HG03135 (cell line): ENCODE measurements around the gene CC2D1A.

Source experiments
- ATAC-seq: cut with Tn5 transposase; IDR thresholded peaks from one replicate; pipeline ENCODE4 v1.9.1; 2021; ENCODE audit warnings: mild to moderate bottlenecking, moderate library complexity; ENCODE audit not compliant: unreplicated experiment

Gene CC2D1A

DNA sequence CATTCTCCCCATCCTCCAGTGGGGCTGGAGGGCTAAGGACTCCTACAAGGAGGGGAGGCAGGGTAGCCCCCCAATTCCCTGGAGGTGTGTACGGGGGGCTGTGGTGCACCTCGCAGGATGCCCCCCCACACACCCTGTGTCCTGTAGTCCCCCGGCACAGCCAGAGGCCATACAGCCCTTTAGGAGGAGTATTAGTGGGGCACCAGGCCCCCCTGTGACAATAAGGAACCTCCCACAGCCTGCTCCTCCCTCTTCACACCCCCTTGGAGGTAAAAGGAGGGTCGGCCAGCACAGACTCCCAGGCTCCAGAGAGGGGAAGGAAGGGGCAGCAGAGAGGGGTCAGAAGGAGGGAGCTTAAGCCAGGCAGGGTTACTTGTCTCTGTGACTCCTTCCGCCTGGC lies 29.2 kb upstream of the CC2D1A start, which contains the start of gene NANOS3:
Gene NANOS3, plus strand, starts transcription at position 301 of the 400 bp plus-strand sequence. CDS start 115 bp downstream, outside the sequence.
- no peak for ATAC-seq

DNA sequence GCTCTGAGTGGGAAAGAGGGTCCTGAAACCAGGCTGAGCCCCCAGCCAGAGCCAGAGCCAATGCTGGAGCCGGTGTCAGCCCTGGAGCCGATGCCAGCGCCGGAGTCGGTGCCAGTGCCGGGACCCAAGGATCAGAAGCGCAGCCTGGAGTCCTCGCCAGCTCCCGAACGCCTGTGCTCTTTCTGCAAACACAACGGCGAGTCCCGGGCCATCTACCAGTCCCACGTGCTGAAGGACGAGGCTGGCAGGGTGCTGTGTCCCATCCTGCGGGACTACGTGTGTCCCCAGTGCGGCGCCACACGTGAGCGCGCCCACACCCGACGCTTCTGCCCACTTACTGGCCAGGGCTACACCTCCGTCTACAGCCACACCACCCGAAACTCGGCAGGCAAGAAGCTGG lies 28.7 kb upstream of the CC2D1A start:
- no peak for ATAC-seq

DNA sequence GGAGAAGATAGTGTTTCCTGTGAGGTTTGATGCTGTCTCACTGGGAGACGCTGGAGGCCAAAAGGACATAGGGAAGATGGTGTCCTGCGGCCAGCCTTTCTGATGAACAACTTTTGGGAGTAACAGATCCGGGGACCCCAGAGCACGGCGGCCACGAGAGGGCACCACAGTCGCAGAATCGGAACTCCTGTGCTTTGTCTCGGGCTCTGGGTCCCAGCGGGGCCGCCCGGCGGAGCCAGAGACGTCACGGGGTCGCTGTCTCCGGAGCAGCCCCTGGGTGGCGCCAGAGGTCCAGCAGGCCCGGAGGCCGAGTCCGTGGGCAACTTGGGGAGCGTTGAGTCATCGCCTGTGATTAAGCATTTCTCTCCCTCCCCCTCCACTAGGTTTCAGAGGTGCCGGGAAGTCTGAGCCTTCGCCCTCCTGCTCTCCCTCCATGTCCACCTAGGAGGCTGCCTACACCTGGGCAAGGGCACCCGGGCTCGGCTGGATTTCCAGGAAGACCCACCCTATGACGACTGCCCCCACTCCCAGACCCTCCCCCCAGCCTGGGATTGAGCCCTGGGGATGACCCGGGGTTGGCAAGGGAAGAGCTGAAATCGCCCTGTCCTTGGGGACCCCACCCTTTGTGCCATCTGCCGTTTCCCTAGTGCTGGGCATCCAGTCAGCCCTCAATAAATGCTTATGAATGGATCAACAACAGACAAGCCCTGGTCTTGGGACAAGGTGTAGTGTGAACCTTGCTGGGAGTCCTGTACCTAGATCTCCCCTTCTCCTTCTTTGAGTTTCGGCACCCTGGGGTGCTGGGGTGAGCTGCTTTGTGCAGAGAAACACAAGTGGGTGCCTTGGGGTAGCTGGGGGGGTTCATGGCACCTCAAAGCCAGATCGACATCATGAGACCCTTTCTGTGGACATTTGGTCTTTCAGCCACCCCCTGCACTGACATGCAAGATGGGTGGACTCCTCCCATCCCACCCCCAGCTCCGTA lies 25.6 kb upstream of the CC2D1A start:
- ATAC-seq = peak; percentile 66

DNA sequence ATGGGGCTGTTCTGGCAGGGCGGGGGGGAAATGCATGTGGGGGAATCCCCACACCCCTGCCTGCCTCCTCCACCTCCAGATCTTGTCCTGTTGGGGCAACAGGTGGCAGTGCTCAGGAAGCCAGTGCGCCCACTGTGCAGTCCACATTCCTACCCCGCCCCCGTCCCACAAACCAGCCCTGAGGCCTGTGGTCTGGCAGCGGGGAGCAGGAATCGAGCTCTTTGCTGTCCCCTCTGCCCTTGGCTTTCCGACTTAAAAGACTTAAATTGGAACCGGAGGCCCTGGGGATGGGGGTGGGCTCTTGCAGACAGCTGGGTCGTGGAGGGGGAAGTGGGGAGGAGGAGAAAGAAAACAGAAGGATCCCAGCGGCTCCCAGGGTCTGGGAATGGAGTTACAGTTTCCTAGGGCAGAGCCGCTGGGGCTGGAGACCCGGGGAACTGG lies 24.7 kb upstream of the CC2D1A start:
- ATAC-seq = no peak

DNA sequence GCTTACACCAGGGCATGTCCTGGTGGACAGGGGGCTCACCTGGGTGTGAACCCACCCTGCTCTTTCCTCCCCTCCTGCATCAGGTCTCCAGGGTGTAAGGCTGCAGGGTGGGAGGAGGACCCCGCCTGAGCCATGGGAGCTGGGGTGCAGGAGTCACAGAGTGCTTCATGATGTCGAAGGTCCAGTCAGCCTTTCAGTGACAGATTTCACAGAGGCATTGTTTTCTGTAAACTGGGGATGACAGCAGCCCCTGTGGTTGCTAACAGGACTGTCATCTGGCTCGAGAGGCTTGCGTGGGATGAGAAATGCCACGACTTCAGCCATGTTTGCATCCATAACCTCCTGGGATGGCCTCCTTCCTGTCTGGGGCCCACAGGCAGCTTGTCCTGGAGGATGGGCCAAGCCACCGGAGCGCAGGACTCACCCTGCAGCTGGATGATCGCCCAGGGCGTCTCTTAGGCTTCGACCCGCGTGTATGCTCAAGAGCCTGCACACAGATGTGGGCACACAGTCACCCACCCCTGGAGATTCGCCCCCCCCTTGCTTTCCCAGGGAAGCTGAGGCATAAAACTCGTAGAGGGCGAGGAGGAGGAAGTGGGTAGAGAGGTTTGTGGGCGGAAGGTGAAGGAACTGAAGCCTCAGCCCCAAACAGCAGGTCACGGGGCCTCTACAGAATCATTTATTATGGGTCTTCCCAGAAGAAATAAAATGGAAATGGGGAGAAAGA lies 24.1 kb upstream of the CC2D1A start:
- no peak for ATAC-seq

DNA sequence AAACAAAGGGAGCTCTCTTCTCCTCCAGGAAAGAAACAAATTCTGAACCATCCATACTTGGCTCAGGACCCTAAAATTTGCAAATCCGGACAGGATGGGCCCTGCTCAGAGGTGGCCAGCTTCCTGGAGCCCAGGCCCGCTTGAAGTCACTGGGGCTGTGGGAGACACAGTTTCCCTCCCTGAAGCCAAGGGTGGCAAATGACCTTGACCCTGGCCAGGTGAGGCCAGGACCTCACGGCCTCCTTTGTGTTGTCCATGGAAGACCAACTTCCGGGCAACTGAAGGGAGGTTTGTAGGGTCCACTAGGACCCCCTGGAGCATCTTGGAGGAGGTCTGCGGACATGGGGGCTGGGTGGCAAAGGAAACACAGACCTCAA lies 23.6 kb upstream of the CC2D1A start:
- no peak for ATAC-seq

DNA sequence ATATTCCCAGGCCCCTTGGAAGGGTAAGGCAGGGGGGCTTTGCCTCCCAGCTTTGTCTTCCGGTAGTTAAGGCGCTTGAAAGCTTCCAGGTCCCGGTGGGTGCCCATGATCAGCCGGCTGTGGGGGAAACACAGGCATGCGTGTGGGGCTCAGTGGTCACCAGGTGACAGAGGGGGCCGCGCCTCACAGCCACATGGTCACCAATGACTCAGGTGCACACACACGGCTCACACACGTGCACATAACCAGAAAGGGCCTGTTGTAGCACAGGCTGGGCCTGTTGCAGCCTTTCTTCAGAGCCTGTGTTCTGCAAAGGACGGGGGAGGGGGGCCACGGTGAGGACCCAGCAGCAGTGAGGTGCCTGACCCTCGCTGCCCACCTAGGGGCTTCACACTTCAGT lies 23.2 kb upstream of the CC2D1A start:
- no peak for ATAC-seq

DNA sequence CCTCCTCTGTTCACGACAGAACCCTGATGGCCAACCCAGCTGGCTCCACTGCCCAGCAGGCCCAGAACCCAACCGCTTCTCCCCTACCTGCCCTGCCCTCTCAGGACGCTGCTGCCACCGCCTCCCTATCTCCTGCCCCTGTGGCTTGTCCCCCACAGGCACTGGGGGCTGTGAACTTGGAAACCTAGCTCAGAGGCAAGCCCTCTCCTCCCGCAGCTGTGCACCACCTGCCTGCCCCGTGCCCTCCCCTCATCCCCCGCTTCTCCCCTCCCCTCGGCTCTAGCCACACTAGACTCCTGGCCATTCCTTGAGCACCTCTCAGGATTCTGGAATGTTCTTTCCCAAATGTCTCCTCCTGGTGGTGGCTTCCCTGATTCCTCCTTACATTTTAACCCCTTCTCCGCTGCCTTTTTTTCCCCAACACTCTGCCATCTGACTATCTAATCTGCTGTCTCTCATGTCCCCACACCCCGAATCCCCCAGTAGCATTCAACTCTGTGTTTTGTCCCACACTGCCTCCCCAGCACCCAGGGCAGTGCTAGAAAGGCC lies 22.4 kb upstream of the CC2D1A start:
- no peak for ATAC-seq

DNA sequence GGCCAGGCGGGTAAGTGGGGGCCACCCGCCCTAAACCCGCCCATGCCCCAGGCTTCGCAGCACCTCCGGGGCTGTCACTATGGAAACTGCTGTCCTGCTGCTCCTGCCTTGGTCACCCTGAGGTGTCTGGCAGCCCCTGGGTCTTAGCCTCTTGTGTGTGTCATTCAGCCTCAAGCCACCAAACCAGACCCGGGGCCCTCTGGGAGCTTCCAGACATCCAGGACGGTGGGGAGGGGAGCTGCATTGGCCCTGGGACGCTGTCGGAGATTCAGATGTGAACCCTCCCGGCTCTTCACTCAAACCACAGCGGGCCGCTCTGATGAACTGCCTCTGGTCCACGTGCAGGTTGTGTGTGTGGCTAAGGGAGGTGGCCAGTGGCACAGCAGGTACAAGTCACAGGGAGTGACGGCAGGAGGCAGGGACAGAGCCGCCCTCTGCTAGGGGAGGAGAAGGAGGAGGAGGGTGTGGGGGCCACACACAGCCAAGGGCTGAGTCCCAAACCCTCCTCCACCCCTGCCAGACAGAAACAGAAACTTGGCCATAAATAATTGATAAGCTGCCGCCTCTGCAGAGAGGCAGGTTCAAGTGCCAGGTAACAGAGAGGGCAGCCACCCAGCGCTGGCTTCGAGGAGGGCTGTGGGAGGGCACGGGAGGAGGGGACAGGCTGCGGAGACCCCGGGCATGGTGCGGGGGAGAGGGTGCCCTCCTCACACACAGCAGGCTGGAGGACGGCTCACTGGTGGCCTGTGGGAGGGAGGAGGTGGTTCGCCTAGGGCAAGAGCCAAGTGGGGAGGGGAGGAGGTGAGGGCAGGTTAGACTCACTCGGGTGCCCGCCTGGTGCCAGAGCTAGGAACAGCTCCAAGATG lies 21.0 kb upstream of the CC2D1A start:
- no peak for ATAC-seq

DNA sequence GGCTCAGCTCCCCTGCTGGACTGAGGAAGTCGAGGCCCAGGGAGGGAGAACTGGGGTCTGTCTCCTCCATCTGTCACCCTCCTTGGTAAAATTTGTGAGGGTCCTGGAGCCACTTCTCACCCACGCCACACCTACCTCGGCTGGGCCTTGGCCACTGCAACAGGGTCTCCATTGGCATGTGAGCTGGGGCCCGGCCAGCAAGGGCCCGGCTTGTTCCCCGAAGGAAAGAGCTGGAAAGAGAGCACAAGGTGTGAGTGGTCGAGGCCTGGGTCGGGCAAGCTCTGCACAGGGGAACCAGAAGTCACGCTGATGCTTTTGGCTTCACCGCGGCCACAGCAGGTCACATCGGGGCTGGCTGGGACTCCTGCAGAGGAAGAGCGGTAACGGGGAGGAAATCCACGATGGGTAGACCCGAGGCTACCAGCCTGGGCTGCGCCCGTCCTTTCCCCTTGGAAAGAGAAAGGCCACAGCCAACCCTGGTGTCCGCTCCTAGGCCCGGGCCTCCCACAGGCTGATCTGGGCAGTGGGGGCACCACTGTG lies 20.1 kb upstream of the CC2D1A start:
- no peak for ATAC-seq

DNA sequence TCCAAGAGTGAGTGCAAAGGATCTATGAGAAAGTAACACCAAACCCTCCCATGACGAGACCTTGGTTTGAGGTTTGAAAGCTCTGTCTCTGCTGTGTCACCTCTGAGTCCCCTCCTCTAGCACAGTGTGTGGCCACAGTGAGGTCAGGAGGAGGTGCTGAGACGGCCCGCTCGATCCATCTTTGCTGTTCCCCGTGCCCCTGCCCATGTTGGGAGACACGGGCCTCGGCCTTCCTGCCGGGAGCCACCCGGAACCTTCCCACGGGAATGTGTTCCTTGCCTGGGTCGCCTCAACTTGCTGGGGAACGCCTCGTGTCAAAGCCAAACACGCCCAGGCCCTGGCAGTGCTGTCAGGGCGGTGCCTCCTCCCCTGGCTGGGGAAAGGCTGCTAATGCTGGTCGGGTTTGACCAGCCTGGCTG lies 19.0 kb upstream of the CC2D1A start:
- ATAC-seq = no peak

DNA sequence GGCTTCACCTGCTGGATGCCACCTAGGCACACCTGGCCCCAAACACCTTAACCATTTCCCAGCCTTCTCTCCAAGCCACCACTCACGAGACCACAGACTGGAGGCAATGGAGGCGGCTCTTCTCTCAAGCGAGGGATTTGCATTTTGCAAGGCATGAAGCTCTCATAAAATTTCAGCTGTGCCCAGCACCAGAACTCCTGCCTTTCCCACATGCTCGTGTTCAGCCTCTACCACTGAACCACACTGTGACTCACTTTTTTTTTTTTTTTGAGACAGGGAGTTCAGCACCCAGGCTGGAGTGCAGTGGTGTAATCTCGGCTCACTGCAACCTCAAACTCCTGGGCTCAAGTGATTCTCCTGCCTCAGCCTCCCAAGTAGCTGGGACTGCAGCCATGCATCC lies 18.5 kb upstream of the CC2D1A start:
- ATAC-seq = no peak

DNA sequence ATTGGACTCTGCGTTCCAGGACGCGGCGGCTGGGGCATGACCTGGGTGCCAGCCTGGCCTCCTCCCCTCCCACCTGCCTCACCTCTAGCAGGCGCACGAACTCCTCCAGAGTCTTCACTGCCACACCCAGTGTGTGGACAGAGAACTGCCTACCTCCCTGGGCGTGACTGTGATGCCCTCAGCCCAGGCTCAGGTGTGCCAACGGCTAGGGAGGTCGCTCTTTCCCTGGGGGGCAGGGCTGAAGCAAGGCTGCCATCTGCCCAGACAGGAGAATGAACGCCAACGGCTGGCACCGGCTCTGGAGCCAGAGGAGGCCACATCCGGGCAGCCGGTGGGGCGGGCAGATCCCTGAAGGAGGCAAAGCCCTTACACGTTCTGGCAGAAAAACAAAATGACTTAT lies 17.7 kb upstream of the CC2D1A start:
- ATAC-seq = no peak

DNA sequence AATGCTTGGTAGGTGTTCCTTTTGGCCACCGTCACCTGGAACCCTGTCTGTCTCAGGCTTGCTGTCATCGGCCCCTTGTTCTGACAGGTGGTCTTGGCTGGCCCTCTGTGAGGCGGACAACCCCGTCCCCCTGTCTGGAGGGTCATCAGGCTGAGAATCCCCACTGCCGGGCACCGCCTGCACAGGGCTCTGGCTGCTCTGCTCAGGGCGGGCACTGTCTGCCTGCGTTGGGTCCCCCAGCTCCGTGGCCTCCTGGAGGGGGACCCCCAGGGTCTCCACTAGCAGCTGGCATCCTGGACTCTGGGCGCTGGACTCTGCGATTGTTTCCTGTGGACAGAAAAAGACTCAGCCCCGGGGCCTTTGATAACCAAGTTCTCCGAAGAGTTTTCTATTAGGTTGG lies 15.9 kb upstream of the CC2D1A start:
- no peak for ATAC-seq

DNA sequence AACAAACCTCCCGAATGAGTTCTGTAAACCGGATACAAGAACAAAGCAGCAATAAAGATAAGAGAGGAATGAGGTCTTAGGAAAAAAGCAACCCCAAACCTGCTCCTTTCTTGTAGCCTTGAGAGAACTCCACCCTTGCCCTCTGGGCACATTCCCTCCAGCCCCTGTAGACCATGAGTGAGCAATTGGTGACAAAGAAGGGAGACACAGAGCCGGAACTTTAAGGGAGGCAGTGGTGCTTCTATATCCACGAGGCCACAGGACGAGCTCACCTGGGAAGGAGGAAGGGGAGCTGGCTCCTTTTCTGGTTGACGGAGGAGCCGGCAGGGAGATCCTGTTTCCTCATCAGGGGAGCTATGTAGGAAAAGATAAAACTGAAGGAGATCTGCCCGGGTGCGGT lies 13.1 kb upstream of the CC2D1A start:
- no peak for ATAC-seq

DNA sequence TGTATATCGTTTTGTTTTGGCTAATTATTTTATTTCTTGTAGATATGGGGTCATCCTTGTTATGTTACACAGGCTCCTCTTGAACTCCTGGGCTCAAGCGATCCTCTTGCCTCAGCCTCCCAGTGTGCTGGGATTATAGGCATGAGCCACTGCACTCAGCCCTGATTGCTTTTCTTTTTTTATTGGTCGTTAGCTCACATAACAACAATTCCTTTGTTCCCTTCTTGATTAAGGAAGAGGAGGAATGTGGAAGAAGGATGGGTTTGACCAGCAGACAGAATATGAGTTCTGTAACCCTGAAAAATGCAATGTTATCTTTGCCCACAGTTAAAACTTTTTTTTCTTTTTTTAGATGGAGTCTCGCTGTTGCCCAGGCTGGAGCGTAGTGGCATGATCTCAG lies 11.4 kb upstream of the CC2D1A start:
- ATAC-seq = no peak

DNA sequence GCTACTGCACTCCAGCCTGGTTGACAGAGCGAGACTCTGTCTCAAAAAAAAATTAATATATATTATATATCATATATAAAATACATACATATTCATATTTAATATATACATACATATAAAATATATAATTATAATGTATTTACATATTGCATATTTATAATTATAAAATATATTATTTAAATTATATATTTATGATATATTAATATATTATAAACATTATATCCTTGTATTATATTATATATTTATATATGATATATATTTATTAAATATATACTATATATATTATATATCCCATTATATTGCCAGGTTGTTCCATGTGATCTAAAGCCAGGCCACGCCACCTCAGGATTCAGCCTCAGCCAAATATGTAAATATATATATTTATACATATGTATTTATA lies 9.8 kb upstream of the CC2D1A start:
- no peak for ATAC-seq

DNA sequence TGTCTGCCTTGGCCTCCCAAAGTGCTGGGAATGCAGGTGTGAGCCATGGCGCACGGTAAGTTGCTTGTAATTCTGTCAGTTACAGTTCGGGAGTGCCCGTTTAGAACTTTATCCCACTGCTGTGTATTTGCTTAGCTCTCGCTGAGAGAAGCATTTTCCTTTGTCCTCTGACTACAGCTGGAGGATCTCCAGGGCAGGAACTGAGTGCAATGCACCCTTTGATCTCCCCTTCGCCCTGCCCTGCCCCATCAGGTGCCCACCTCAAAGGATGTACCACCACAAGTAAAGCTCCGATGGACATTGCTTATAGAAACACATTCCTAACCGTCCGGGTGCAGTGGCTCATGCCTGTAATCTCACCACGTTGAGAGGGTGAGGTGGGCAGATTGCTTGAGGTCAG lies 6.6 kb upstream of the CC2D1A start:
- no peak for ATAC-seq

DNA sequence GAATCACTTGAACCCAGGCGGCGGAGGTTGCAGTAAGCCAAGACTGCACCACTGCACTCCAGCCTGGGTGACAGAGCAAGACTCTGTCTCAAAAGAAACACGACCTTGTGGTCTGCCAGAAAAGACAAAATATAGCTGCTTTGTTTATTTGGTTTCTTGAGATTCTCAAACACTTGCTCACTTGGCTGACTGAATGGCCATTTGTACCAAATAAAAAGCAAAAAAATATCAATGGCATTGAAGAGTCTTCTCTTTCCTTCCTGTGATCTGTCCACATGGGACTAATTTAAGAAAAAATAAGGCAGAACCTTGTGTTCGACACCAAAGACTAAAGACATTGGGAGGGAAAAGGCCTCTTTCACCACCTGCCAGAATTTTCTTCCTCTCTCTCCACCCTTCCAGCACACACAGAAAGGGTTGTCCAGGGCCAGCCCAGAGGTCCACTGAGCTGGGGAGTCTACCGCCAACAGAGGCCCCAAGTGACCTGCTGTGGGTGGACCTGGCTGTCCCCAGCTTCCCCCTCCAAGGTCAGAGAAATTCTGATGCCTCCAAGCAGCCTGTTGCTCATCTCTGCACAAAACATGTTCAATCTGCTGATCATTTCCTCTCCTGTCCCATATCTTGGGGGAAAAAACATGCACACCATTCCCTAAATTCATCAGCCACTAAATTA lies 6.0 kb upstream of the CC2D1A start:
- ATAC-seq = no peak

DNA sequence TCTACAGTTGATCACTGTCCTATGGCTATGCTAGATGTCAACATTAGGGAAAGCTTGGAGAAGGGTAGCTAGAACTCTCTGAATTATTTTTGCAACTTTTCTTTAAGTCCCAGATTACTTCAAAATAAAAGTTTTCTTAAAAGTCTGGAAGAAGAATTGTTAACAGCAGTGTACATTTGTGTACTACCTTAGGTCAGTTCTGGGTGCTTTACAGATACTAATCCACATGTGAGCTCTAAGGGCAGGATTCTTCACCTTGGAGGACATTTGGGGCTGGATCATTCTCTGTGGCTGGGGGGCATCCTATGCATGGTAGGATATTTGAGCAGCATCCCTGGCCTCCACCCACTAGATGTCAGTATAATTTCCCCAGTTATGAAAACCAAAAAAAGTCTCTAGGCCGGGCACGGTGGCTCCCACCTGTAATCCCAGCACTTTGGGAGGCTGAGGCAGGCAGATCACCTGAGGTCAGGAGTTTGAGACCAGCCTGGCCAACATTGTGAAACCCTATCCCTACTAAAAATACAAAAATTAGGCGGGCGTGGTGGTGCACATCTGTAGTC lies 2.9 kb upstream of the CC2D1A start:
- no peak for ATAC-seq
